Measurements from ENCODE around the gene COL10A1.
A peak's percentile ranks its signal among the peaks of the same experiment; 100 is the strongest.

Gene COL10A1

DNA sequence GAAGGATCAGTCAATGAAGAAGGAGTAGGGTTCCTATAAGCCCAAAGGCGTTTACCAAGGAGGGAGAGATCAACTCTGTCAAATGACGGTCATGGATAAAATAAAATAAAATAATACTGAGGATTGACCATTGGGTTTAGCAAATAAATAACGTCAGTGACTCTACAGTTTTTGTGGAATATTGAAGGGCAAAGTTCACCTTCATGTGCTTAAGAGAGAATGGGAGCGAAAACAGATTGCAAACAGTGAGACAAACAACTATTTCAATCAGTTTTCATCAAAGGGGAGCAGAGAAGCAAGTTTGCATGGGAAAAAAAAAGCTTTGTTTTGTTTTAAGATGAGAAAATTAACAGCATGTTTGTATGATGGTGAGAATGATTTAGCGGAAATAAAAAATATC, 42.9 kb downstream of the COL10A1 start:
- DNase-seq (ENCODE audit: low read depth): no peak

DNA sequence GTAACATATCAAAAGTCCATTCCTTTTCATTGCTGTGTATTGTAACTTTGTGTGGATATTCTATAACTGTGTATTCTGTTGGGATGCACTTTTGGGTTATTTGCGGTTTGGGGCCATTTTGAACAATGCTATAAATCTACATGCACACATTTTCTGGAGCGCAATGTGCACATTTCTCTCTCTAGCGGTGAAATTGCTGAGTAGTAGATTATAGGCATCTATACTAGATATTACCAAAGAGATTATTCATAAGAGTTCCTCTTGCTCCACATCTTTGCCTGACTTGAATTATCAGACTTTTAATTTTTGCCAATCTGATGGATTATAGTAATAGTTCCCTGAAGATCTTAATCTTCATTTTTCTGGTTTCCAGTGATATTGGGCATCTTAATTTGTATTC, 47.0 kb downstream of the COL10A1 start:
- DNase-seq (ENCODE audit: low read depth): no peak

DNA sequence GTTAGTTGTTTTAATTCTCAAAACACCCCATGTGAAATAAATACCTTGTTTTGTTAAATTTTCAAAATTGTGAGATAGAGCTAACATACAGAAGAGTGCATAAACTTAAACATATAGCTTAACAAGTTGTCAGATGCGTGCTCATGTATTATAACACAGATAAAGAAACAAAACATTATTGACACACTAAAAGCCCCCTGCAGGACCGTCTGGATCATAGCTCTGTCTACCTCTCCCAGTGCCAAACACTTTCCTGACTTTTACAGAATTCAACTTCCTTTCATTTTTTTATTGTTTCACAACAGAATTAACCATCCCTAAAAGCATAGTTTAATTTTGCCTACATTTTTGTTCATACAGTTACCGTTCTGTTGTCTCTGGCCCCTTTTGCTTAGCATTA, 47.4 kb downstream of the COL10A1 start:
- DNase-seq (ENCODE audit: low read depth): no peak

DNA sequence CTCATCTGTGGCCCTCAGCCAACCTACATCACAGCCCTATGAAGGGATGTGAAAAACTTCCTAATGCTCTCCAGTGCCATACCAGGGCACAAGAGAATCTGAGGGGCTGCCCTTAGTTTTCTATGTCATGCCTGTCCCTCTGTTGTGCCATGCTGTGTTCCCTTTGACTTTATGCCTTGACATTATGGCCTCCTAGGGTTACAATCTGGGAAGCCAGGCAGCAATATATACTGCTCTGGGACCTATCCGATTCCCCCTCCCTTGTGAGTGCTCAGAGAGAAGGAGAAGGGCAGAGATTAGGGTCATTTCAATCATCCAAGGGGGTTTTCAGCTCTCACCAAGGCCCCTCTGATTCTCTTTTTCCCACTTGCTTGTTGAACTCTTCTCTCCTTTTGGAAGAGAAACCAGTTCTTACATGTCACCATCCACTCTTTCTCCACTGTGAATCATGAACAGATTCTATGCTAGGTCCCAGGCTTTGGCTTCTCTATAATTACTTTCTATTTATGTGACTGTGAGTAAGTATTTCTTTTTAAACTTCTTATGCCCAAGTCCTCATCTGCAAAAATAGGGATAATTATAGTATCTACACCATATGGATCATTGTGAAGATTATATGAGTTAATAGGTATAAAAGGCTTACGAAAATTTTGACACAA, 51.1 kb downstream of the COL10A1 start:
- no peak for DNase-seq (ENCODE audit: low read depth)

DNA sequence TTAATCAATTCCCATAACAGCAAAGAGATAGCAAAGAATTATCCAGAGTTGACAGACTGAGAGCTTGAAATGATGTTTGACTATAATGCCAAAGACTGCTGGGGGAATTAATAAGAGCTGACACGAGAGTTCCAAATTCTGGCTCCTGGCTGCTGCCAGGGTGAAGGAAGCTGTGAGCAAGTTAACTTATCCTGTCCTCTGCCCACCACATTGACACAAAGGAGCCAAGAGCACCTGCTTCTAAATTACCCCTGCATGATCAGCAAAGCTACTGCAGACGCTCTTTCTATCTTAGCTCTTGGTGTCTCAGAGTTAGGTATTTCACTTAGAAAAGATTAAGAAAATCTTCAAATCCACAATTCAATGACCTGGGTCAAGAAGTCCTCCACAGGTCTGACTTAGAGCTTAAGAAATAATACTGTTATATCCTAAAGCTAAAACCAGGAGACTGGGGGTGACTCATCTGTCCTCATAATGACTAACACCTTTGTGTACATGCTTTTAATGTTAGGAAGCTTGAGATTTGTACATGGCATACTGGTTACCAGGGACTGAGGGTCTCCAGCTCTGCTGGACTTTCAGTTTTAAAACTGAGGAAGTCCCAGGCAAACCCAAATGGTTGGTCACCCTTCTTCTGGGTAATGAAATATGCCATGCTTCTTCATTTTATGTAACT, 52.0 kb downstream of the COL10A1 start:
- DNase-seq (ENCODE audit: low read depth): peak; percentile 5

DNA sequence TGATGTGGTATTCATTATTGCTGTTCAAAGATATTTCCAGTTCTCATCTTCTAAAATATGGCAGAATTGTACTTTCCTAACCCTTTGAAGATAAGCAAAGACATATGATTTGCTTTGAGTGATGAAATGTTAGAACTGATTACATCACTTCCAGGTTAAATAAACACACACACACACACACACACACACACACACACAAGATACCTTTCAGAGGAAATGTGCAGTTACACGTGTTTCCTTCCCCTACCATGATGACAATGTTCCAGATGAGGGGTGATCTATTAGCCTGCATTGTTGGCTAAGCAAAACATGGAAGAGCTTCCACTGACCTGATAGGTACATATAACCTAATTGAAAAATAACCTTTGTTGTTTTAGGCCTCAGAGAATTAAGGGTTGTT, 53.6 kb downstream of the COL10A1 start:
- DNase-seq (ENCODE audit: low read depth): no peak

DNA sequence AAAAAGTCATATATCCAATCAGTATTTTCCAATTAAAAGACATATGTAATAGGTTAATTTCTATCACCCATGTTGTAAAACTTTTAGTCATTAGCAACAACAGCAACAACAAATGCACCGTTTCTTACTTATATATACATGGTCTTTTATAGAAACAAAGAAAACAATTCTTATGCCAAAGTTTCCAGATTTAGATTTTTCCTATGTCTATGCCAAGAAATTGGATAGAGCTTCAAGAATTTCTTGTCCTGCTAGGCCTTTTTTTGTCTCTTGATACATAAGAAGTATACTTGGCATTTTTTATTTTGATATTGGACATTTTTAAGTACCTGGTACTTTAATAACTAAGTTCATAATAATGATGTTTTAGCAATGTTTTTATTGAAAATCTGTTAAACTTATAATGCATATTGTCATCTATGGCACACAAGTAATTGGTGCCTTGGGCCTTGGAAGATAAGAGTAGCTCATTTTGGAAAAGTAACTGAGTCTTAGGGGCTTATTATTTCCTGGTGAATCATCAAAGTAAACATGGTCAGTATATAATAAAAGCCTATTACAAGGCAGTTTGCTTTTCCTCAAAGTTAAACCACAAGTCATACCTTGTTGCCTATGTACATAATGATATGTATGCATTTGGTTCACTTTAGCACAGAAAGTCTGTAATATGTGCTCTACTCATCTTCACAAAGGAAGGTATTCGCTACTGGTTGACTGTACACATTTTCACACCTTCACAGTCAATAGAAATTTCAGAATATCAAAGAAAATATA, 55.1 kb downstream of the COL10A1 start:
- DNase-seq (ENCODE audit: low read depth): no peak

DNA sequence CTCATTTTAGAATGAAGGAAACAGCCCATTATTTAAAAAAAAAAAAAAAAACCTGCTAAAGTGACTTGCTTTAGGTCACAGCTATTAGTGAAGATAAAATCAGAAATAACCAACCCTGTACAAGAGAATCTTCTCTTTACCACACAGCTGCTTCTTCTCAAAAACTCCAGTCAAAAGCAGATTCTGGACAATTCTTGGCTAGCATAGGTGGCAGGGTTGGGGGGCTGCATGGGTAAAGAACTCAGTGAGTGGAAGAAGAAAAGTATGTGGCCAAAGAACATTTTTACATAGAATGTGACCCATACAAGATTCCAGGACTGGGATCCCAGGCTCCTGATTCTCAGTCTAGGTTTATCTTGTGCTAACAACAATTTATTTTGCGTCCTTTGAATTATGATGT, 55.8 kb downstream of the COL10A1 start:
- DNase-seq (ENCODE audit: low read depth): no peak

Measured in fibroblast of the conjunctiva (primary cell).